ENCODE data around the gene RABGAP1L.

The RABGAP1L gene

DNA sequence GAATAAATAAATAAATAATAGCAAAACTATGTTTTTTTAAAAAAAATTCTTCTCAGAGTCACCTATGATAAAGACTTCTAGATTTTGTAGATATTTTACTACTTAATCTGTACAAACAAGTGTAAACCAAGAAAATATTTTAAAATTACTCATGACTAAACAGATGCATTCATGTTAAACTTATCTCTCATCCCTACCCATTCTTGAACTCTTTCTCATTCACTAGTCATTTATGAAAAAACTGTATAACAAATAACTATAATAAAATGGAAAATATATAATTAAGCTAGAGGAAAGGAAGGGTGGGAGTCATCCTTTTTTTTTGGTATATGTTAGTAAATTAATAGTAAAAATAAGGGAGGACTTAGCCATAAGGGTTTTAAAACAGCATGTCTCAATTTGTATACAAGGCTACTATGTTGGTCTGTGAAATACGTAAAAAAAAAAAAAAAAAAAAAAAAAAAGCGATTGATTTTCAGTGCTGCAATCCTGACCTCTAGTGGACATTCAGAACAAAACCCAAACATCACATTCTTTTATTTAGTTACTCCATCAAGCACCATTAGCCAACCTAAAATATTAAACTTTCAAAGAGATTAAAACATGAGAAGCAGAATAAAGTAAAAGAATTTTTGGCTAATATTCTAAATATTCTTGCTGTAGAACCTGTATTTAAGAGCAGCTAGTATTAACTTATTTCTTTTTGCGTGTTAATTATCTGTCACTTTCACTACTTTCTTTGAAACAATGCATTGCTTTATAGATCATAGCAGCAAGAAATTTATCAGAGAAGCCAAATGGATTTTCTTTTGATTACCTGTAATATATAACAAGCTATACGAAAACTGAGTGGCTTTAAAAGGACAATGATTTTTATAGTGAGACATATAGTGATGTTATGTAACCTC lies 584.6 kb downstream of the RABGAP1L start:
- H3K27ac Mint-ChIP-seq = no peak overlapping the region
- H3K9me3 Mint-ChIP-seq = no peaks in the 10 kb centered on the region
- no peak for DNase-seq

DNA sequence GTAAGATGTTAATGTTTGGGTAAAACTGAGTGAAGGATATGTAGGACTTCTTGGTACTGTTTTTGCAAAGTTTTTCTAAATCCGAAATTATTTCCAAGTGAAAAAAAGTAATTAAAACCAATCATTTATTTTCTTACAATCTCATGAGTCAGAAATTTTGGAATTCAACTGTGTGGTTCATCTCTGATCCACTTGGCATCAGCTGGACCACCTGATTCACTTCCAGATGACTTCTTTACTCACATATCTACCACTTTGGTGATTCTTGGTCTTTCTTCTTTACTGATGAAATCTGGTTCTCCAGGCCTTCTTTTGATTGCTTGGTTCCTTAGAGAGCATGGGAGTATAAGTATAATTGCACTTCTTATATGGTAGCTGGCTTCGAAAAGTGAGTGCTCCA lies 585.6 kb downstream of the RABGAP1L start:
- no peak for DNase-seq

More for the DNA sequence above, 584.6 kb downstream of the RABGAP1L start:
- Mint-ChIP-seq H3K4me1 (no peaks in the 10 kb centered on the region), H3K4me3 (no peak overlapping the region), H3K36me3 (ENCODE audit: low read depth) (no peaks in the 10 kb centered on the region), H3K27me3 (ENCODE audit: low read depth, poor library complexity) (peaks cover 5% of the 10 kb centered on the region)
- TF ChIP-seq, protein P1, sequence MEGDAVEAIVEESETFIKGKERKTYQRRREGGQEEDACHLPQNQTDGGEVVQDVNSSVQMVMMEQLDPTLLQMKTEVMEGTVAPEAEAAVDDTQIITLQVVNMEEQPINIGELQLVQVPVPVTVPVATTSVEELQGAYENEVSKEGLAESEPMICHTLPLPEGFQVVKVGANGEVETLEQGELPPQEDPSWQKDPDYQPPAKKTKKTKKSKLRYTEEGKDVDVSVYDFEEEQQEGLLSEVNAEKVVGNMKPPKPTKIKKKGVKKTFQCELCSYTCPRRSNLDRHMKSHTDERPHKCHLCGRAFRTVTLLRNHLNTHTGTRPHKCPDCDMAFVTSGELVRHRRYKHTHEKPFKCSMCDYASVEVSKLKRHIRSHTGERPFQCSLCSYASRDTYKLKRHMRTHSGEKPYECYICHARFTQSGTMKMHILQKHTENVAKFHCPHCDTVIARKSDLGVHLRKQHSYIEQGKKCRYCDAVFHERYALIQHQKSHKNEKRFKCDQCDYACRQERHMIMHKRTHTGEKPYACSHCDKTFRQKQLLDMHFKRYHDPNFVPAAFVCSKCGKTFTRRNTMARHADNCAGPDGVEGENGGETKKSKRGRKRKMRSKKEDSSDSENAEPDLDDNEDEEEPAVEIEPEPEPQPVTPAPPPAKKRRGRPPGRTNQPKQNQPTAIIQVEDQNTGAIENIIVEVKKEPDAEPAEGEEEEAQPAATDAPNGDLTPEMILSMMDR (IDR thresholded peaks at IDR 0.05) = peak; percentile 69

DNA sequence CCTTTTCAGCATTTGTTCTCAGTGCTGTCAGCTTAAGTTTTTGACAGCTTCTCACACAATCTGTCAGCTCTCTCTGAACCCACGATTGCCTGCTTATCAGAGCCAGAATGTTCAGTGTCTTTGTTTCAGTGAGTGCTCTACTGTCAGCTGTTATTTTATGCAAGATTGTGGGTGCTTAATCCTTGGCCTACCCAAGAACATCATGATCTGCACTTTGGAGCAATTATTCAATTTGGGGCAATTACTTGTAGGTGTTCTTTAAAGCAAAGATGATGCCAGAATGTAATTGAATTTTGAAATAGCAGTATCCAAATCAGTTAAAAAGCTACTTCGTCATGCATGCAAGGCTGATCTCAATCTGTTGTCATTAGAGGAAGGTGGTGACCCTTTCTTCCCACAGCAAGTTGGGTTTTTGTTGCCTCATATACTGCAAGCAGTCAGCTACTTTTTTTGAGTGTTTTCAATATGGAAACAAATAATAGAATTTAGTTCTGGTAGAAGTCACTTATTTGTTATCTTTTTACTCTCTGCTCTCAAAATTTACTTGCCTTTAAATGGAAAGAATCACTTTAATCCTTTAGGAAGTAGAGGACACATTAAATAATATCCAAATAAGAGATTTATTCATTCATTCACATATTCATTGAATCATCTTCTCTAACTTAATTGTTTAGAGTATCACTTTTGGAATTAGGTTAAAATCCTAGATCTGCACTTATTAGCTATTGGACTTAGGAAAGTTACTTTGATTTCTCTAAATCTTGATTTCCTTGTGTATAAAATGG lies 586.9 kb downstream of the RABGAP1L start:
- H3K27ac Mint-ChIP-seq = no peak overlapping the region
- TF ChIP-seq, protein P1 (IDR thresholded peaks at IDR 0.05) = no peak
- no peaks in the 10 kb centered on the region for H3K9me3 Mint-ChIP-seq
- H3K36me3 Mint-ChIP-seq (ENCODE audit: low read depth) = no peaks in the 10 kb centered on the region
- H3K4me3 Mint-ChIP-seq = no peak overlapping the region
- H3K27me3 Mint-ChIP-seq (ENCODE audit: low read depth, poor library complexity) = peaks cover 8% of the 10 kb centered on the region
- H3K4me1 Mint-ChIP-seq = no peaks in the 10 kb centered on the region
- no peak for DNase-seq

More for the DNA sequence above, 585.6 kb downstream of the RABGAP1L start:
- peaks cover 7% of the 10 kb centered on the region for H3K27me3 Mint-ChIP-seq (ENCODE audit: low read depth, poor library complexity)
- no peaks in the 10 kb centered on the region for H3K4me1 Mint-ChIP-seq
- H3K9me3 Mint-ChIP-seq = no peaks in the 10 kb centered on the region
- no peak overlapping the region for H3K27ac Mint-ChIP-seq
- TF ChIP-seq, protein P1 (IDR thresholded peaks at IDR 0.05) = no peak
- no peaks in the 10 kb centered on the region for H3K36me3 Mint-ChIP-seq (ENCODE audit: low read depth)
- no peak overlapping the region for H3K4me3 Mint-ChIP-seq

DNA sequence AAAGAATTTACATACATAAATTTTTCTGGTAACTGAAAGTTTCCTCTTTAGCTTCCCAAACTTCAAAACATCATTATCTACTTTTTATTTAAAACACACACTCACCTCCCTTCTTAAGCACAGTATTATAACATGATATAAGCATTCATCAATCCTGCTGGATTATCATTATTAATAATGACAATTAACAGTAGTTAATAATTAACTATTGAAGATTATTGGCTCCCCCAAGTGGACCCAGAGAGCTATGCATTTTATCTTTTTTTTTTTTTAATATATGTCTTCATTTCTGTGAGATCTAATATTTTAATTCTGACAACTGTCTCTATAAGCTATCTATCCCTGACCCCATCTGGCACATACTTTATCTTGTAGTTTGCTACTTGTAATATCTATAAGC lies 588.3 kb downstream of the RABGAP1L start:
- Mint-ChIP-seq H3K36me3 (ENCODE audit: low read depth) (no peaks in the 10 kb centered on the region), H3K27ac (peak overlapping the region; percentile 64), H3K9me3 (no peaks in the 10 kb centered on the region), H3K4me1 (no peaks in the 10 kb centered on the region), H3K4me3 (no peak overlapping the region), H3K27me3 (ENCODE audit: low read depth, poor library complexity) (peaks cover 8% of the 10 kb centered on the region)
- TF ChIP-seq, protein P1 (IDR thresholded peaks at IDR 0.05) = no peak
- no peak for DNase-seq

DNA sequence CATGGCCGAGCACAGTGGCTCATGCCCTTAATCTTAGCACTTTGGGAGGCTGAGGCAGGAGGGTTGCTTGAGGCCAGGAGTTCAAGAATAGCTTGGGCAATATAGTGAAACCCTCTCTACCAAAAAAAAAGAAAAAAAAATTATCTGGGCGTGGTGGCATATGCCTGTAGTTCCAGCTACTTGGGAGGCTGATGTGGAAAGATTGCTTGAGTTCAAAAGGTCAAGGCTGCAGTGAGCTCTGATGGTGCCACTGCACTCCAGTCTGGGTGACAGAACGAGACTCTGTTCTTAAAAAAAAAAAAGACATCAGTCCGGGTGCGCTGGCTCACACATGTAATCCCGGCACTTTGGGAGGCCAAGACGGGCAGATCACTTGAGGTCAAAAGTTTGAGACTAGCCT lies 589.3 kb downstream of the RABGAP1L start:
- no peaks in the 10 kb centered on the region for H3K4me1 Mint-ChIP-seq
- TF ChIP-seq, protein P1 (IDR thresholded peaks at IDR 0.05) = no peak
- H3K27me3 Mint-ChIP-seq (ENCODE audit: low read depth, poor library complexity) = peaks cover 8% of the 10 kb centered on the region
- no peaks in the 10 kb centered on the region for H3K36me3 Mint-ChIP-seq (ENCODE audit: low read depth)
- no peaks in the 10 kb centered on the region for H3K9me3 Mint-ChIP-seq
- no peak for DNase-seq
- H3K4me3 Mint-ChIP-seq = no peak overlapping the region
- H3K27ac Mint-ChIP-seq = no peak overlapping the region
